ENCODE data around the gene MAN1C1.
A peak's percentile ranks its signal among the peaks of the same experiment; 100 is the strongest.

DNA sequence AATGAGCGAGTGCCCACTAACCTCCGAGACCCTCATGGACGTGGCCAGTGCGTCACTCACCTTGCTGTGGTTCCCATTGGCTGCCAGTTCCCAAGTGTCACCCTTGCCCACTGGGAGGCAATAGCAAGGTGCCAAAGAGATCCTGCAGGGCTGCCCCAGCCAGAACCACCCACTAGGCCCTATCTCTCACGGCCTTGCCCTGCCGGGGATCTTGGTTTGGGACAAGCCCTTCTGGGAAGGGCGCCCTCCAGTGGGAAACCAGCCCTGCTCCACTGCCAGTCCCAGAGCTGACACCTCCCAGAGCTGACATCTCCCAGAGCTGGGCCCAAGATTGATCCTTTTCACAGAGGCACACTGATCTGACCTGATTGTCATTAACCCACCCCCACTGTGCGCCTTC is 181.3 kb downstream of the MAN1C1 start:
- TF ChIP-seq, protein P1, sequence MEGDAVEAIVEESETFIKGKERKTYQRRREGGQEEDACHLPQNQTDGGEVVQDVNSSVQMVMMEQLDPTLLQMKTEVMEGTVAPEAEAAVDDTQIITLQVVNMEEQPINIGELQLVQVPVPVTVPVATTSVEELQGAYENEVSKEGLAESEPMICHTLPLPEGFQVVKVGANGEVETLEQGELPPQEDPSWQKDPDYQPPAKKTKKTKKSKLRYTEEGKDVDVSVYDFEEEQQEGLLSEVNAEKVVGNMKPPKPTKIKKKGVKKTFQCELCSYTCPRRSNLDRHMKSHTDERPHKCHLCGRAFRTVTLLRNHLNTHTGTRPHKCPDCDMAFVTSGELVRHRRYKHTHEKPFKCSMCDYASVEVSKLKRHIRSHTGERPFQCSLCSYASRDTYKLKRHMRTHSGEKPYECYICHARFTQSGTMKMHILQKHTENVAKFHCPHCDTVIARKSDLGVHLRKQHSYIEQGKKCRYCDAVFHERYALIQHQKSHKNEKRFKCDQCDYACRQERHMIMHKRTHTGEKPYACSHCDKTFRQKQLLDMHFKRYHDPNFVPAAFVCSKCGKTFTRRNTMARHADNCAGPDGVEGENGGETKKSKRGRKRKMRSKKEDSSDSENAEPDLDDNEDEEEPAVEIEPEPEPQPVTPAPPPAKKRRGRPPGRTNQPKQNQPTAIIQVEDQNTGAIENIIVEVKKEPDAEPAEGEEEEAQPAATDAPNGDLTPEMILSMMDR (IDR thresholded peaks at IDR 0.05; ENCODE audit: insufficient read depth, low read length, poor library complexity, severe bottlenecking) = peak; percentile 27
- TF ChIP-seq EZH2phosphoT487 (conservative IDR thresholded peaks at IDR 0.05; ENCODE audit: low read length) = no peak
